ENCODE results near the gene ATN1. TPM values are rescaled to one million over a fixed set of nuclear protein-coding genes. Genes with fewer than 3 reads are reported as not detected.

The ATN1 gene
- total and polyA plus RNA-seq, 10 donors: 10.1 to 112 (median 73.1) TPM

- H3K36me3 ChIP-seq: peaks cover 0 to 30% (median 4%) of the 10 kb centered on the region in 6 donors
- no peak overlapping the region for H3K4me3 ChIP-seq
- H3K9me3 ChIP-seq: no peaks in the 10 kb centered on the region
- DNase-seq: peak; percentile 84
- intact Hi-C loops (cut with DNase I; ENCODE audit: low total_unique reads): loop anchor here (10.0 kb wide), 1 partner anchor 173 kb away; no protein-coding TSS in a partner anchor
- TF ChIP-seq POLR2A (IDR thresholded peaks at IDR 0.05): no peak
- TF ChIP-seq POLR2AphosphoS5 (IDR thresholded peaks at IDR 0.05): peak in 1 of 3 donors; percentile 4
- TF ChIP-seq, protein P1, sequence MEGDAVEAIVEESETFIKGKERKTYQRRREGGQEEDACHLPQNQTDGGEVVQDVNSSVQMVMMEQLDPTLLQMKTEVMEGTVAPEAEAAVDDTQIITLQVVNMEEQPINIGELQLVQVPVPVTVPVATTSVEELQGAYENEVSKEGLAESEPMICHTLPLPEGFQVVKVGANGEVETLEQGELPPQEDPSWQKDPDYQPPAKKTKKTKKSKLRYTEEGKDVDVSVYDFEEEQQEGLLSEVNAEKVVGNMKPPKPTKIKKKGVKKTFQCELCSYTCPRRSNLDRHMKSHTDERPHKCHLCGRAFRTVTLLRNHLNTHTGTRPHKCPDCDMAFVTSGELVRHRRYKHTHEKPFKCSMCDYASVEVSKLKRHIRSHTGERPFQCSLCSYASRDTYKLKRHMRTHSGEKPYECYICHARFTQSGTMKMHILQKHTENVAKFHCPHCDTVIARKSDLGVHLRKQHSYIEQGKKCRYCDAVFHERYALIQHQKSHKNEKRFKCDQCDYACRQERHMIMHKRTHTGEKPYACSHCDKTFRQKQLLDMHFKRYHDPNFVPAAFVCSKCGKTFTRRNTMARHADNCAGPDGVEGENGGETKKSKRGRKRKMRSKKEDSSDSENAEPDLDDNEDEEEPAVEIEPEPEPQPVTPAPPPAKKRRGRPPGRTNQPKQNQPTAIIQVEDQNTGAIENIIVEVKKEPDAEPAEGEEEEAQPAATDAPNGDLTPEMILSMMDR (IDR thresholded peaks at IDR 0.05 in 8 of 11, conservative IDR thresholded peaks at IDR 0.05 in 3 of 11): no peak
- H3K27me3 ChIP-seq (replicated peaks in 1 of 7): no peaks in the 10 kb centered on the region
- H3K27ac ChIP-seq: peak overlapping the region in 5 of 8 donors; percentile 93 to 99 (median 98)
- 84 to 90% (median 88%) methylated on average over 11 of the region's 11 CpGs for WGBS, 5 donors
- peaks cover 40 to 78% (median 66%) of the 10 kb centered on the region in 6 donors for H3K4me1 ChIP-seq
Measured at GRCh38 chr12:6942331-6942665, 14.5 kb downstream of the ATN1 start.

DNA sequence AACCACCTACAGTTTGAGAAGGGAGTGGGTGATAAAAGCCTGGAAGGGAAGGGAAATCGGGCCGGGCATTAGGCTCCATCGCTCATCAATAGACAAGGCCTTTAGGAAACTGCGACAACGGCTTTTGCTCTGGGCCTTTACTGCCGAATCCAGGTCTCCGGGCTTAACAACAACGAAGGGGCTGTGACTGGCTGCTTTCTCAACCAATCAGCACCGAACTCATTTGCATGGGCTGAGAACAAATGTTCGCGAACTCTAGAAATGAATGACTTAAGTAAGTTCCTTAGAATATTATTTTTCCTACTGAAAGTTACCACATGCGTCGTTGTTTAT lies 15.6 kb downstream of the ATN1 start:
- Histone ChIP-seq H3K27me3 (replicated peaks in 1 of 7) (no peaks in the 10 kb centered on the region), H3K4me1 (peaks cover 42 to 80% (median 68%) of the 10 kb centered on the region in 6 donors), H3K36me3 (peaks cover 0 to 30% (median 4%) of the 10 kb centered on the region in 6 donors), H3K4me3 (peak overlapping the region in 6 of 8 donors; percentile 62 to 81 (median 74)), H3K9me3 (no peaks in the 10 kb centered on the region), H3K27ac (peak overlapping the region; percentile 92 to 99 (median 96))
- 1 to 2% (median 1%) methylated on average over 13 of the region's 13 CpGs for WGBS, 5 donors
- TF ChIP-seq, protein P1 (IDR thresholded peaks at IDR 0.05 in 8 of 11, conservative IDR thresholded peaks at IDR 0.05 in 3 of 11): no peak
- TF ChIP-seq POLR2AphosphoS5 (IDR thresholded peaks at IDR 0.05) (no peak), POLR2A (IDR thresholded peaks at IDR 0.05) (no peak)
- intact Hi-C loops (cut with DNase I; ENCODE audit: low total_unique reads): loop anchor here (10.0 kb wide), 1 partner anchor 171 kb away; no protein-coding TSS in a partner anchor
- DNase-seq: peak; percentile 92

DNA sequence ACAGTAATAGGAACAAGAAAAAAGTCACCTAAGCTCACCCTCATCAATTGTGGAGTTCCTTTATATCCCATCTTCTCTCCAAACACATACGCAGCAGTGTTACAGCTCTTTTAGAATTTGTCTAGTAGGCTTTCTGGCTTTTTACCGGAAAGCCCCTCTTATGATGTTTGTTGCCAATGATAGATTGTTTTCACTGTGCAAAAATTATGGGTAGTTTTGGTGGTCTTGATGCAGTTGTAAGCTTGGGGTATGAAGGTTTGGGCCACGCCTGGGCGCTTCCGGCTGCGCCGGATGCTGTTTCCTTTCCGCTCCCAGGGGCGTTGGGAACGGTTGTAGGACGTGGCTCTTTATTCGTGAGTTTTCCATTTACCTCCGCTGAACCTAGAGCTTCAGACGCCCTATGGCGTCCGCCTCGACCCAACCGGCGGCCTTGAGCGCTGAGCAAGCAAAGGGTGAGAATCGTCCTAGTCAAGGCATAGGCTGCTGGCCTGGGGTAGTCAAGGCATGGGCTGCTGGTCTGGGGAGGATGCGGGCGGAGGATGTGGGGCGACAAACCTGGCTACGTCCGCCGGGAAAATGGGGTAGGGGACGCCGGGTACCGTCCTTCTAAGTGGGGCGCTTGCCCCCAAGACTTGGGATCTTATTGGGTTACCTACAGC lies 16.1 kb downstream of the ATN1 start, which contains the start of the genes C12orf57 and RNU7-1:
Gene C12orf57 (plus strand): TSS at position 301 of the 659 bp plus-strand sequence. CDS start 100 bp downstream, at position 401.
Gene RNU7-1 (plus strand): TSS at position 95 of the 659 bp plus-strand sequence.
- WGBS, 5 donors: 0 to 1% (median 0%) methylated on average over 25 to 31 of the region's 31 CpGs
- peak within 1 kb of the TSS; percentile 47 to 81 (median 73) for H3K4me3 ChIP-seq
- peak; percentile 91 for DNase-seq
- H3K36me3 ChIP-seq: peaks cover 0 to 30% (median 4%) of the 10 kb centered on the region in 6 donors
- H3K9me3 ChIP-seq: no peaks in the 10 kb centered on the region
- intact Hi-C loops (cut with DNase I; ENCODE audit: low total_unique reads): loop anchor here (10.0 kb wide), 1 partner anchor 171 kb away; no protein-coding TSS in a partner anchor
- H3K27me3 ChIP-seq (replicated peaks in 1 of 7): no peaks in the 10 kb centered on the region
- peaks cover 43 to 80% (median 68%) of the 10 kb centered on the region in 6 donors for H3K4me1 ChIP-seq
- TF ChIP-seq POLR2AphosphoS5 (IDR thresholded peaks at IDR 0.05) (peak; percentile 73 to 91 (median 86)), POLR2A (IDR thresholded peaks at IDR 0.05) (peak in 2 of 3 donors; percentile 73 to 87)
- TF ChIP-seq, protein P1 (IDR thresholded peaks at IDR 0.05 in 8 of 11, conservative IDR thresholded peaks at IDR 0.05 in 3 of 11): no peak
- H3K27ac ChIP-seq: peak within 1 kb of the TSS; percentile 92 to 99 (median 96)

Data from spleen (tissue), 11 donors.